NCI-H1092 treated with DMSO at 0.1 percent for 48 hours (cell line): Measurements from ENCODE around the gene DYDC2.
"Not testable (repeated sequence)": the region's sequence is repeated elsewhere in the genome, so short reads cannot be mapped to it uniquely, and the experiment has no call there.

ENCODE experiments used
- DNase-seq: peaks from one replicate; lab custom pipeline; 2025; lab: John Stamatoyannopoulos, UW

The DYDC2 gene

GRCh38 chr10:80356563-80356988 is at the start of gene DYDC2, which contains the start of gene DYDC1:
TSS of gene DYDC2 (plus strand) at chr10:80356781. CDS start at chr10:80362444, 5,663 bp downstream.
TSS of gene DYDC1 (minus strand) at chr10:80356755. CDS start at chr10:80352601, 4,154 bp downstream.
- DNase-seq, result peak; percentile 79

GRCh38 chr10:80313523-80313922 is 43.1 kb upstream of the DYDC2 start:
- DNase-seq, result no peak

- no peak for DNase-seq
Measured at GRCh38 chr10:80315391-80315790, 41.2 kb upstream of the DYDC2 start.

- no peak for DNase-seq
Measured at GRCh38 chr10:80318742-80319141, 37.8 kb upstream of the DYDC2 start.

- no peak for DNase-seq
Measured at GRCh38 chr10:80319318-80319717, 37.3 kb upstream of the DYDC2 start.

GRCh38 chr10:80319725-80320290 is 36.8 kb upstream of the DYDC2 start:
- DNase-seq, result no peak

GRCh38 chr10:80320377-80320776 is 36.2 kb upstream of the DYDC2 start:
- DNase-seq, result no peak

GRCh38 chr10:80321183-80321582 is 35.4 kb upstream of the DYDC2 start:
- no peak for DNase-seq

GRCh38 chr10:80322158-80322557 is 34.4 kb upstream of the DYDC2 start:
- DNase-seq, result no peak

GRCh38 chr10:80322711-80323110 is 33.9 kb upstream of the DYDC2 start:
- no peak for DNase-seq

- DNase-seq, result no peak
Measured at GRCh38 chr10:80323311-80323710, 33.3 kb upstream of the DYDC2 start.

GRCh38 chr10:80324086-80324485 is 32.5 kb upstream of the DYDC2 start:
- DNase-seq, result no peak

GRCh38 chr10:80324891-80325364 is 31.7 kb upstream of the DYDC2 start:
- DNase-seq, result no peak

- DNase-seq, result no peak
Measured at GRCh38 chr10:80333983-80334382, 22.6 kb upstream of the DYDC2 start.

GRCh38 chr10:80344276-80344675 is 12.3 kb upstream of the DYDC2 start:
- DNase-seq, result no peak

- DNase-seq, result no peak
Measured at GRCh38 chr10:80344912-80345311, 11.7 kb upstream of the DYDC2 start.

- DNase-seq, result no peak
Measured at GRCh38 chr10:80350251-80350650, 6.3 kb upstream of the DYDC2 start.

GRCh38 chr10:80351220-80351619 is 5.4 kb upstream of the DYDC2 start:
- no peak for DNase-seq

- peak; percentile 64 for DNase-seq
Measured at GRCh38 chr10:80356989-80357850, 639 bp downstream of the DYDC2 start.

GRCh38 chr10:80357851-80358125 is 1.2 kb downstream of the DYDC2 start:
- no peak for DNase-seq

GRCh38 chr10:80358925-80359324 is 2.3 kb downstream of the DYDC2 start:
- DNase-seq, result not testable (repeated sequence)

GRCh38 chr10:80359644-80360043 is 3.1 kb downstream of the DYDC2 start:
- DNase-seq, result no peak

- DNase-seq, result no peak
Measured at GRCh38 chr10:80365510-80365909, 8.9 kb downstream of the DYDC2 start.

GRCh38 chr10:80371467-80371866 is 14.9 kb downstream of the DYDC2 start:
- no peak for DNase-seq
